ENCODE measurements around the gene MYO16.

Gene MYO16

DNA sequence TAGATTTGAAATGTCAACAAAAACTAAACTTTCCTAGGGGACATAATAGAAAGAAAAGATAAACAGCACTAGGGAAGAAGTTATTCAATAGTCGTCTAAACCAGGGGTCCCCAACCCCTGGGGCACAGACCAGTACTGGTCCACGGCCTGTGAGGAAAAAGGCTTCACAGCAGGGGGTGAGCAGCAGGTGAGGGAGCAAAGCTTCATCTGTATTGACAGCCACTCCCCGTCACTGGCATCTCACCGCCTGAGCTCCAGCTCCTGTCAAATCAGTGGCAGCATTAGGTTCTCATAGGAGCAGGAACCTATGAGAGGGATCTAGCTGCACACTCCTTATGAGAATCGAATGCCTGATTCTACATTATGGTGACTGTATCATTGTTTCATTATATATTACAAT, 382.7 kb downstream of the MYO16 start:
- in situ Hi-C loops (cut with MboI; ENCODE audit: low pct_unique_long_range_greater_than_20kb, low sequenced_read_pairs, unreplicated experiment): no loop called here
- TF ChIP-seq, protein P1, sequence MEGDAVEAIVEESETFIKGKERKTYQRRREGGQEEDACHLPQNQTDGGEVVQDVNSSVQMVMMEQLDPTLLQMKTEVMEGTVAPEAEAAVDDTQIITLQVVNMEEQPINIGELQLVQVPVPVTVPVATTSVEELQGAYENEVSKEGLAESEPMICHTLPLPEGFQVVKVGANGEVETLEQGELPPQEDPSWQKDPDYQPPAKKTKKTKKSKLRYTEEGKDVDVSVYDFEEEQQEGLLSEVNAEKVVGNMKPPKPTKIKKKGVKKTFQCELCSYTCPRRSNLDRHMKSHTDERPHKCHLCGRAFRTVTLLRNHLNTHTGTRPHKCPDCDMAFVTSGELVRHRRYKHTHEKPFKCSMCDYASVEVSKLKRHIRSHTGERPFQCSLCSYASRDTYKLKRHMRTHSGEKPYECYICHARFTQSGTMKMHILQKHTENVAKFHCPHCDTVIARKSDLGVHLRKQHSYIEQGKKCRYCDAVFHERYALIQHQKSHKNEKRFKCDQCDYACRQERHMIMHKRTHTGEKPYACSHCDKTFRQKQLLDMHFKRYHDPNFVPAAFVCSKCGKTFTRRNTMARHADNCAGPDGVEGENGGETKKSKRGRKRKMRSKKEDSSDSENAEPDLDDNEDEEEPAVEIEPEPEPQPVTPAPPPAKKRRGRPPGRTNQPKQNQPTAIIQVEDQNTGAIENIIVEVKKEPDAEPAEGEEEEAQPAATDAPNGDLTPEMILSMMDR (IDR thresholded peaks at IDR 0.05; ENCODE audit: extremely low read depth, insufficient read depth, missing control alignments): no peak
- DNase-seq (ENCODE audit: low spot score): no peak

DNA sequence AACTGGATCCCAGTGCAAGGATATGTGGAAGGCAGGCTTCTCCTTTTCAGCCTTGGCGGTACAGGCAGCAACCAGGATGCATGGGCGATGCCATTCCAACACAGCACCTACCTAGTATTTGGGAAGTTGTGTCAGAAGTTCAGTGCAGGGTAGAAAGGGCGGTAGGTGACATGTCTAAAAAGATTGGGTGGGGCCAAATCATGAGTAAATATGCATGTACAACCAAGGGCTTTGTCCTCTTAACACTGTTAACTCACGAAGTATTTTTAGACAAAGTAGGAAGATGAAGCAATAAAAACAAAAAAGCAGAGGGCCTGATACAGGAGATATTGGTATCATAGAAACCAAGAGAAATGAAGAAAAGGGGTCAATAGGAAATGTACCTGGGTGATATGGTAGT, 392.1 kb downstream of the MYO16 start:
- in situ Hi-C loops (cut with MboI; ENCODE audit: low pct_unique_long_range_greater_than_20kb, low sequenced_read_pairs, unreplicated experiment): no loop called here
- TF ChIP-seq, protein P1 (IDR thresholded peaks at IDR 0.05; ENCODE audit: extremely low read depth, insufficient read depth, missing control alignments): no peak

DNA sequence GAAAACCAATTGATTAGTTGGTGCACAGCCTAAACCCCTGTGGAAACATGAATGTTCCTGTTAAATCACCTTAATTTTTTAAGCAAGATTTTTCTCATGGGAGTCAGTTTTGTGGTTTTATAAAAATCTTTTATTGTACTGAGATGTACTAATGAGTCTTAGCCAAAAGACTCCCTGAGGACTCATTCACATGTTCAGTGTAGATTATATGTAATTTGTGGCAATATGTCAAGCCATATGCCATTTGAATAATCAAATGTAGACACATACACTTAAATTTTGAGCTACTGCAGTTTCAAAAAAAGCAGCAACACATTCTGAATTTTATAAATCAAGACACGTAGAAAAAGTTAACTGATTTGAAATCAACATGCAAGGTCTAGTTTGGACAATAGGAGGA, 395.2 kb downstream of the MYO16 start:
- TF ChIP-seq, protein P1 (IDR thresholded peaks at IDR 0.05; ENCODE audit: extremely low read depth, insufficient read depth, missing control alignments): no peak
- no peak for DNase-seq (ENCODE audit: low spot score)
- in situ Hi-C loops (cut with MboI; ENCODE audit: low pct_unique_long_range_greater_than_20kb, low sequenced_read_pairs, unreplicated experiment): no loop called here

More for the DNA sequence above, 392.1 kb downstream of the MYO16 start:
- DNase-seq (ENCODE audit: low spot score): no peak

DNA sequence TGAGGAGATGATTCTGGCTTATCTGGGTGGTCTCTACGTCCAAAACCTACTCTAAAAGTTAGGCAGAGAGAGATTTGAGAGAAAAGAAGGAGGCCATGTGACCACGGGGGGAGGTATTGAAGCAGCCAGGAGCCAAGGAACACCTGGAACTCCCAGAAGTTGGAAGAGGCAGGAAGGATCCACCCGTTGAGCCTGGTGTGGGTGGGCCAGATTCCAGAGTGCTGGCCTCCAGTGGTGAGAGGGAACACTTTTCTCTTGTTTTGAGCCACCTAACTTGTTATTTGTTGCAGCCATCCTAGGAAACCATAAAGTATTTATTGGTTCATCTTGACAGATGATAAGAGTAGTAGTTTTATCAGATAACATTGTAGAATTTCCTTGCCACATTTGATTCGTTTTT, 396.9 kb downstream of the MYO16 start:
- TF ChIP-seq, protein P1 (IDR thresholded peaks at IDR 0.05; ENCODE audit: extremely low read depth, insufficient read depth, missing control alignments): no peak

DNA sequence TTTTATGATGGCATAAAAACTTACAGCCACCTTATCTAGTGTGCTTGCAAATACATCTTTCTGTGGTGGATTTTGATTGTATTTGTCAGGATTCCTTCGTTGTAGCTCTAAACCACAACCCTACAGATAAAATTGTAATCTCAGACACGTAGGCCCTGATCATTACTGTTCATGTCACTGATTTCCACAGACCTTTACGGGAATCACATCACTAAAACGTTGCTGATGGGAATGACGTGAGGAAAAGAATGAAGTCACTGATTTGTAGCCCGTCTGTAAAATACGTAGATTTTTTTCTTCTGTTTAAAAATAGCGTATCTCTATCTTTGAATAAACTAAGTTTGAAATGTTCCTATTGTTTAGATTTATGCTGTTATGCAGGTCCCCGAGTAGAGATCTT, 399.2 kb downstream of the MYO16 start:
- DNase-seq (ENCODE audit: low spot score): no peak
- in situ Hi-C loops (cut with MboI; ENCODE audit: low pct_unique_long_range_greater_than_20kb, low sequenced_read_pairs, unreplicated experiment): no loop called here
- TF ChIP-seq, protein P1 (IDR thresholded peaks at IDR 0.05; ENCODE audit: extremely low read depth, insufficient read depth, missing control alignments): no peak

More for the DNA sequence above, 396.9 kb downstream of the MYO16 start:
- no peak for DNase-seq (ENCODE audit: low spot score)
- in situ Hi-C loops (cut with MboI; ENCODE audit: low pct_unique_long_range_greater_than_20kb, low sequenced_read_pairs, unreplicated experiment): no loop called here

DNA sequence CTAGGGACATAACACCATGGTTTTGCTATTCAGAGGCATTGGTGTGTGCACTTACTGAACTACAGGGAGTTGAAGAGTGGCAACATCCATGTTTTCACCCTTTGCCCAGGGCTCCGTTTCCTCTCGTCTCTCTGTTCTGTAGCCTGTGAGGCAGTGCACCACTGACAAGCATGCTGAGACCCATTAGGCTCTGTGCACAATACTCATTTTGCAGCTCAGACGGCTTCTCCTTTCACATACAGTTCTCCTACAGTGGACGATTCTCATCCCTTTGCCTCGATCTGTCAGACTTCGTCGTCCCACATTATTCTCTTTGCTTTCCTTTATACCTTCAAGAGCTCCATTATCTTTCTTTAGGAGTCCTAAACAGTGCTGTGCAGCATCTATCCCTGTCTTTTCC, 403.7 kb downstream of the MYO16 start:
- DNase-seq (ENCODE audit: low spot score): no peak
- in situ Hi-C loops (cut with MboI; ENCODE audit: low pct_unique_long_range_greater_than_20kb, low sequenced_read_pairs, unreplicated experiment): no loop called here
- TF ChIP-seq, protein P1 (IDR thresholded peaks at IDR 0.05; ENCODE audit: extremely low read depth, insufficient read depth, missing control alignments): no peak

All from GM13977 (cell line).